ENCODE data around the gene UBE2H. TPM values are rescaled to one million over a fixed set of nuclear protein-coding genes. Genes with fewer than 3 reads are reported as not detected.
A peak's percentile ranks its signal among the peaks of the same experiment; 100 is the strongest.
"Not testable (repeated sequence)": the region's sequence is repeated elsewhere in the genome, so short reads cannot be mapped to it uniquely, and the experiment has no call there.

UBE2H gene
- total and polyA plus RNA-seq, 2 donors, result 23.2 to 31.8 TPM

- Histone ChIP-seq H3K27me3 (ENCODE audit: control insufficient read depth in 2 of 2, insufficient read depth in 1 of 2, low read length in 1 of 2) (peaks cover 0 to 12% of the 10 kb centered on the region in 2 donors), H3K4me3 (ENCODE audit: low read length in 2 of 2) (no peak overlapping the region), H3K9me3 (ENCODE audit: control insufficient read depth in 2 of 2, insufficient read depth in 1 of 2, low read length in 1 of 2) (no peaks in the 10 kb centered on the region), H3K4me1 (ENCODE audit: control insufficient read depth in 2 of 2, insufficient read depth in 2 of 2, low read length in 2 of 2) (peaks cover 0 to 6% of the 10 kb centered on the region in 2 donors), H3K27ac (ENCODE audit: low read depth in 1 of 2, low read length in 1 of 2) (no peak overlapping the region), H3K36me3 (ENCODE audit: control insufficient read depth in 2 of 2, insufficient read depth in 2 of 2, low read length in 1 of 2) (no peaks in the 10 kb centered on the region)
- DNase-seq (ENCODE audit: low read depth in 6 of 9, low spot score in 9 of 9), result no peak
- WGBS, result 96% methylated on average over 16 of the region's 16 CpGs
Measured at GRCh38 chr7:129798616-129799349, 154.0 kb downstream of the UBE2H start.

GRCh38 chr7:129797214-129797789 lies 155.5 kb downstream of the UBE2H start:
- H3K27me3 ChIP-seq (ENCODE audit: control insufficient read depth in 2 of 2, insufficient read depth in 1 of 2, low read length in 1 of 2), result peaks cover 0 to 22% of the 10 kb centered on the region in 2 donors
- DNase-seq (ENCODE audit: low read depth in 6 of 9, low spot score in 9 of 9), result no peak

GRCh38 chr7:129796186-129796775 lies 156.5 kb downstream of the UBE2H start:
- 94% methylated on average over 9 of the region's 9 CpGs for WGBS
- Histone ChIP-seq H3K4me3 (ENCODE audit: low read length in 2 of 2) (no peak overlapping the region), H3K36me3 (ENCODE audit: control insufficient read depth in 2 of 2, insufficient read depth in 2 of 2, low read length in 1 of 2) (no peaks in the 10 kb centered on the region), H3K4me1 (ENCODE audit: control insufficient read depth in 2 of 2, insufficient read depth in 2 of 2, low read length in 2 of 2) (peaks cover 0 to 6% of the 10 kb centered on the region in 2 donors), H3K27ac (ENCODE audit: low read depth in 1 of 2, low read length in 1 of 2) (no peak overlapping the region), H3K9me3 (ENCODE audit: control insufficient read depth in 2 of 2, insufficient read depth in 1 of 2, low read length in 1 of 2) (no peaks in the 10 kb centered on the region), H3K27me3 (ENCODE audit: control insufficient read depth in 2 of 2, insufficient read depth in 1 of 2, low read length in 1 of 2) (peaks cover 0 to 26% of the 10 kb centered on the region in 2 donors)
- no peak for DNase-seq (ENCODE audit: low read depth in 6 of 9, low spot score in 9 of 9)

More at GRCh38 chr7:129797214-129797789, 155.5 kb downstream of the UBE2H start:
- Histone ChIP-seq H3K4me3 (ENCODE audit: low read length in 2 of 2) (no peak overlapping the region), H3K4me1 (ENCODE audit: control insufficient read depth in 2 of 2, insufficient read depth in 2 of 2, low read length in 2 of 2) (peaks cover 0 to 6% of the 10 kb centered on the region in 2 donors), H3K9me3 (ENCODE audit: control insufficient read depth in 2 of 2, insufficient read depth in 1 of 2, low read length in 1 of 2) (no peaks in the 10 kb centered on the region), H3K36me3 (ENCODE audit: control insufficient read depth in 2 of 2, insufficient read depth in 2 of 2, low read length in 1 of 2) (no peaks in the 10 kb centered on the region), H3K27ac (ENCODE audit: low read depth in 1 of 2, low read length in 1 of 2) (peak overlapping the region in 1 of 2 donors; percentile 4)
- WGBS, result 96% methylated on average over 7 of the region's 7 CpGs

GRCh38 chr7:129794461-129794860 lies 158.3 kb downstream of the UBE2H start:
- H3K27me3 ChIP-seq (ENCODE audit: control insufficient read depth in 2 of 2, insufficient read depth in 1 of 2, low read length in 1 of 2), result peaks cover 2 to 44% of the 10 kb centered on the region in 2 donors
- H3K9me3 ChIP-seq (ENCODE audit: control insufficient read depth in 2 of 2, insufficient read depth in 1 of 2, low read length in 1 of 2); DNase-seq (ENCODE audit: low read depth in 6 of 9, low spot score in 9 of 9); H3K36me3 ChIP-seq (ENCODE audit: control insufficient read depth in 2 of 2, insufficient read depth in 2 of 2, low read length in 1 of 2); H3K4me3 ChIP-seq (ENCODE audit: low read length in 2 of 2); H3K4me1 ChIP-seq (ENCODE audit: control insufficient read depth in 2 of 2, insufficient read depth in 2 of 2, low read length in 2 of 2); H3K27ac ChIP-seq (ENCODE audit: low read depth in 1 of 2, low read length in 1 of 2): not testable (repeated sequence)
- WGBS, result 97% methylated on average over 9 of the region's 9 CpGs

- no peaks in the 10 kb centered on the region for H3K36me3 ChIP-seq (ENCODE audit: control insufficient read depth in 2 of 2, insufficient read depth in 2 of 2, low read length in 1 of 2)
- H3K27ac ChIP-seq (ENCODE audit: low read depth in 1 of 2, low read length in 1 of 2), result no peak overlapping the region
- no peak overlapping the region for H3K4me3 ChIP-seq (ENCODE audit: low read length in 2 of 2)
- H3K27me3 ChIP-seq (ENCODE audit: control insufficient read depth in 2 of 2, insufficient read depth in 1 of 2, low read length in 1 of 2), result peaks cover 3 to 51% of the 10 kb centered on the region in 2 donors
- 90% methylated on average over 9 of the region's 9 CpGs for WGBS
- DNase-seq (ENCODE audit: low read depth in 6 of 9, low spot score in 9 of 9), result no peak
- H3K9me3 ChIP-seq (ENCODE audit: control insufficient read depth in 2 of 2, insufficient read depth in 1 of 2, low read length in 1 of 2), result no peaks in the 10 kb centered on the region
- H3K4me1 ChIP-seq (ENCODE audit: control insufficient read depth in 2 of 2, insufficient read depth in 2 of 2, low read length in 2 of 2), result peaks cover 0 to 6% of the 10 kb centered on the region in 2 donors
Measured at GRCh38 chr7:129793506-129794310, 159.1 kb downstream of the UBE2H start.

GRCh38 chr7:129792721-129793120 lies 160.0 kb downstream of the UBE2H start:
- H3K4me1 ChIP-seq (ENCODE audit: control insufficient read depth in 2 of 2, insufficient read depth in 2 of 2, low read length in 2 of 2), result peaks cover 0 to 6% of the 10 kb centered on the region in 2 donors
- H3K4me3 ChIP-seq (ENCODE audit: low read length in 2 of 2), result no peak overlapping the region
- H3K9me3 ChIP-seq (ENCODE audit: control insufficient read depth in 2 of 2, insufficient read depth in 1 of 2, low read length in 1 of 2), result no peaks in the 10 kb centered on the region
- no peaks in the 10 kb centered on the region for H3K36me3 ChIP-seq (ENCODE audit: control insufficient read depth in 2 of 2, insufficient read depth in 2 of 2, low read length in 1 of 2)
- WGBS, result 85% methylated on average over 9 of the region's 9 CpGs
- no peak overlapping the region for H3K27ac ChIP-seq (ENCODE audit: low read depth in 1 of 2, low read length in 1 of 2)
- DNase-seq (ENCODE audit: low read depth in 6 of 9, low spot score in 9 of 9), result no peak
- peaks cover 8 to 58% of the 10 kb centered on the region in 2 donors for H3K27me3 ChIP-seq (ENCODE audit: control insufficient read depth in 2 of 2, insufficient read depth in 1 of 2, low read length in 1 of 2)

- H3K27me3 ChIP-seq (ENCODE audit: control insufficient read depth in 2 of 2, insufficient read depth in 1 of 2, low read length in 1 of 2), result peaks cover 31 to 76% of the 10 kb centered on the region in 2 donors
- 93% methylated on average over 6 of the region's 6 CpGs for WGBS
Measured at GRCh38 chr7:129790136-129790535, 162.6 kb downstream of the UBE2H start.

DNA sequence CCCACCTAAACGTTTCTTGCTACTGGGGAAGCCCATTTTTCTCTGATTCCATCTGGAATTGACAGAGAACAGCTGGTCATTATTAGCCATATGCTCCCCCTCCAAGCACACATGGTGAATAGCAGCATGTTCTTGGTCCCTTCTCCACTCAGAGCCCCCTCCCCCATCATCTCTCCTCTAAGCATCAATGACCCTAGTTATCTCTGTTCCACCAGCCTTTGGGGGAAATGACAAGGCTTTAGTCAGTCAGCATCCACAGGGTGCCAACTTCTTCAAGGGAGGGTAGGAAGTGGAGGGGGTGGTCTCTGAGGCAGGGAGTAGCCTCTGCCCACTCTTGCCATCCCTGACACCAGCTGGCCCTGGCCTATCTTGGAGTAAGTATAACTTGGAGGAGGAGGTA lies 163.1 kb downstream of the UBE2H start:
- Histone ChIP-seq H3K27me3 (ENCODE audit: control insufficient read depth in 2 of 2, insufficient read depth in 1 of 2, low read length in 1 of 2) (peaks cover 36 to 81% of the 10 kb centered on the region in 2 donors), H3K4me3 (ENCODE audit: low read length in 2 of 2) (no peak overlapping the region), H3K4me1 (ENCODE audit: control insufficient read depth in 2 of 2, insufficient read depth in 2 of 2, low read length in 2 of 2) (peaks cover 0 to 15% of the 10 kb centered on the region in 2 donors), H3K36me3 (ENCODE audit: control insufficient read depth in 2 of 2, insufficient read depth in 2 of 2, low read length in 1 of 2) (no peaks in the 10 kb centered on the region), H3K27ac (ENCODE audit: low read depth in 1 of 2, low read length in 1 of 2) (no peak overlapping the region), H3K9me3 (ENCODE audit: control insufficient read depth in 2 of 2, insufficient read depth in 1 of 2, low read length in 1 of 2) (peaks cover 0 to 8% of the 10 kb centered on the region in 2 donors)
- no peak for DNase-seq (ENCODE audit: low read depth in 6 of 9, low spot score in 9 of 9)
- 77% methylated on average over 1 of the region's 1 CpG for WGBS

More at GRCh38 chr7:129790136-129790535, 162.6 kb downstream of the UBE2H start:
- DNase-seq (ENCODE audit: low read depth in 6 of 9, low spot score in 9 of 9), result no peak
- Histone ChIP-seq H3K4me3 (ENCODE audit: low read length in 2 of 2) (no peak overlapping the region), H3K4me1 (ENCODE audit: control insufficient read depth in 2 of 2, insufficient read depth in 2 of 2, low read length in 2 of 2) (peaks cover 0 to 11% of the 10 kb centered on the region in 2 donors), H3K9me3 (ENCODE audit: control insufficient read depth in 2 of 2, insufficient read depth in 1 of 2, low read length in 1 of 2) (peaks cover 0 to 8% of the 10 kb centered on the region in 2 donors), H3K27ac (ENCODE audit: low read depth in 1 of 2, low read length in 1 of 2) (no peak overlapping the region), H3K36me3 (ENCODE audit: control insufficient read depth in 2 of 2, insufficient read depth in 2 of 2, low read length in 1 of 2) (no peaks in the 10 kb centered on the region)

Data from thymus (tissue), 11 donors.